Endodermal cell (in vitro differentiated cells): ENCODE data around the gene HLA-DOA. TPM values are rescaled to one million over a fixed set of nuclear protein-coding genes. Genes with fewer than 3 reads are reported as not detected.

Experiments used
- DNase-seq: peaks from one replicate; pipeline ENCODE4 v3.0.0-alpha.2; 2017
- H3K27ac ChIP-seq: 2 replicates; pipeline ENCODE4 v1.5.1; 2013; ENCODE audit warnings: mild to moderate bottlenecking, low read depth, low read length, moderate library complexity
- H3K27me3 ChIP-seq: 2 replicates; pipeline ENCODE4 v1.6.1; 2013; ENCODE audit warnings: mild to moderate bottlenecking, low read length, moderate library complexity; ENCODE audit not compliant: insufficient read depth, control insufficient read depth, poor library complexity, severe bottlenecking
- H3K36me3 ChIP-seq: 2 replicates; pipeline ENCODE4 v1.7.0; 2013; ENCODE audit warnings: mild to moderate bottlenecking, low read length, moderate library complexity; ENCODE audit not compliant: control insufficient read depth, insufficient read depth
- H3K4me1 ChIP-seq: one replicate; pipeline ENCODE4 v1.7.0; 2013; ENCODE audit warnings: low read length; ENCODE audit not compliant: control insufficient read depth, insufficient read depth
- H3K4me3 ChIP-seq: 2 replicates; pipeline ENCODE4 v1.5.1; 2013; ENCODE audit warnings: mild to moderate bottlenecking, low read length, moderate library complexity
- H3K9ac ChIP-seq: 2 replicates; pipeline ENCODE4 v1.6.1; 2013; ENCODE audit warnings: mild to moderate bottlenecking, low read length, moderate library complexity; ENCODE audit not compliant: poor library complexity, severe bottlenecking; ENCODE audit errors: extremely low read depth
- H3K9me3 ChIP-seq: 2 replicates; pipeline ENCODE4 v1.6.1; 2013; ENCODE audit warnings: mild to moderate bottlenecking, low read length, moderate library complexity; ENCODE audit not compliant: control insufficient read depth
- H3K27ac Mint-ChIP-seq: 2 replicates; pipeline ENCODE4 v1.8.0; 2020; ENCODE audit warnings: mixed read lengths
- H3K27me3 Mint-ChIP-seq: 2 replicates; pipeline ENCODE4 v1.8.0; 2021; ENCODE audit warnings: mild to moderate bottlenecking, mixed read lengths; ENCODE audit not compliant: insufficient read depth
- H3K36me3 Mint-ChIP-seq: 2 replicates; pipeline ENCODE4 v1.8.0; 2020; ENCODE audit warnings: low read depth, mixed read lengths
- H3K4me1 Mint-ChIP-seq: 2 replicates; pipeline ENCODE4 v1.8.0; 2020; ENCODE audit warnings: mixed read lengths
- H3K4me3 Mint-ChIP-seq: 2 replicates; pipeline ENCODE4 v1.8.0; 2020; ENCODE audit warnings: mild to moderate bottlenecking, moderate library complexity, mixed read lengths
- H3K9me3 Mint-ChIP-seq: 2 replicates; pipeline ENCODE4 v1.8.0; 2020; ENCODE audit warnings: mild to moderate bottlenecking, mixed read lengths
- CTCF ChIP-seq: fragments of 200-600 bp; sonication (generic); conservative IDR thresholded peaks from 2 replicates; pipeline ENCODE4 v1.5.0; 2021; ENCODE audit warnings: antibody characterized with exemption, mild to moderate bottlenecking
- WGBS, 2 experiments: methylation state at CpG; one replicate each; pipeline versions ENCODE4 v1.1.5 to v1.1.7; 2013; ENCODE audit warnings: missing lambda C conversion rate in 2 of 2, mixed read lengths in 1 of 2; ENCODE audit not compliant: insufficient coverage in 1 of 2, insufficient read length in 1 of 2; 5-methylcytosine and 5-hydroxymethylcytosine counted together
- total RNA-seq, 2 donors: library from RNA; stranded (reverse); fragmentation: NEBNext Ultra II Directional in 1 of 2; extraction: Animal tissue kit (Norgen Biotek cat#: 25700) in 1 of 2; gene quantifications; 2 replicates in 1 of 2; 3 replicates in 1 of 2; pipeline ENCODE4 v1.2.1, GENCODE V29; 2021

HLA-DOA gene
- total RNA-seq, 2 donors from 2014 or later, result 10.6 to 11.1 TPM

- WGBS, 2 experiments, result 89 to 91% methylated on average over 4 to 5 of the region's 6 CpGs
- Histone ChIP-seq H3K36me3 (peaks cover 41% of the 10 kb centered on the region), H3K4me1 (peaks cover 5% of the 10 kb centered on the region), H3K27ac (no peak overlapping the region), H3K27me3 (no peaks in the 10 kb centered on the region), H3K9ac (no peak overlapping the region), H3K4me3 (no peak overlapping the region), H3K9me3 (no peaks in the 10 kb centered on the region)
- no peaks in the 10 kb centered on the region for H3K9me3 Mint-ChIP-seq
- H3K4me1 Mint-ChIP-seq, result peaks cover 24% of the 10 kb centered on the region
- H3K27ac Mint-ChIP-seq, result peak overlapping the region; percentile 12
- H3K36me3 Mint-ChIP-seq, result peaks cover 42% of the 10 kb centered on the region
- TF ChIP-seq CTCF, result no peak
- H3K27me3 Mint-ChIP-seq, result peaks cover 2% of the 10 kb centered on the region
- DNase-seq, result no peak
- H3K4me3 Mint-ChIP-seq, result no peak overlapping the region
Observed at GRCh38 chr6:32982702-32983492, 26.5 kb downstream of the HLA-DOA start.

GRCh38 chr6:32982084-32982701 is 27.2 kb downstream of the HLA-DOA start:
- peaks cover 48% of the 10 kb centered on the region for H3K36me3 ChIP-seq
- no peak for TF ChIP-seq CTCF
- DNase-seq, result no peak
- peaks cover 49% of the 10 kb centered on the region for H3K36me3 Mint-ChIP-seq
- peak overlapping the region; percentile 45 for H3K27ac Mint-ChIP-seq
- H3K9me3 ChIP-seq, result no peaks in the 10 kb centered on the region
- H3K4me3 Mint-ChIP-seq, result no peak overlapping the region
- no peak overlapping the region for H3K4me3 ChIP-seq
- H3K4me1 ChIP-seq, result peaks cover 5% of the 10 kb centered on the region
- H3K27ac ChIP-seq, result peak overlapping the region; percentile 27
- H3K27me3 ChIP-seq, result no peaks in the 10 kb centered on the region
- no peaks in the 10 kb centered on the region for H3K9me3 Mint-ChIP-seq
- WGBS, 2 experiments, result 91 to 95% methylated on average over 5 to 8 of the region's 8 CpGs
- no peak overlapping the region for H3K9ac ChIP-seq
- H3K27me3 Mint-ChIP-seq, result peaks cover 1% of the 10 kb centered on the region
- H3K4me1 Mint-ChIP-seq, result peaks cover 29% of the 10 kb centered on the region

- H3K4me1 Mint-ChIP-seq, result peaks cover 43% of the 10 kb centered on the region
- no peak overlapping the region for H3K4me3 Mint-ChIP-seq
- Histone ChIP-seq H3K9me3 (no peaks in the 10 kb centered on the region), H3K4me3 (no peak overlapping the region), H3K9ac (no peak overlapping the region), H3K4me1 (peaks cover 5% of the 10 kb centered on the region), H3K36me3 (peaks cover 64% of the 10 kb centered on the region), H3K27ac (peak overlapping the region; percentile 5), H3K27me3 (no peaks in the 10 kb centered on the region)
- TF ChIP-seq CTCF, result no peak
- no peaks in the 10 kb centered on the region for H3K27me3 Mint-ChIP-seq
- DNase-seq, result peak; percentile 62
- H3K27ac Mint-ChIP-seq, result no peak overlapping the region
- H3K9me3 Mint-ChIP-seq, result no peaks in the 10 kb centered on the region
- WGBS, 2 experiments, result 93 to 94% methylated on average over 8 to 10 of the region's 11 CpGs
- peaks cover 65% of the 10 kb centered on the region for H3K36me3 Mint-ChIP-seq
Observed at GRCh38 chr6:32980488-32981038, 28.8 kb downstream of the HLA-DOA start.
